Measurements from ENCODE around the gene AFDN. TPM values are rescaled to one million over a fixed set of nuclear protein-coding genes. Genes with fewer than 3 reads are reported as not detected.
"Not testable (repeated sequence)": the region's sequence is repeated elsewhere in the genome, so short reads cannot be mapped to it uniquely, and the experiment has no call there.

The AFDN gene
- polyA plus RNA-seq, 3 donors = 186 to 250 (median 186) TPM

DNA sequence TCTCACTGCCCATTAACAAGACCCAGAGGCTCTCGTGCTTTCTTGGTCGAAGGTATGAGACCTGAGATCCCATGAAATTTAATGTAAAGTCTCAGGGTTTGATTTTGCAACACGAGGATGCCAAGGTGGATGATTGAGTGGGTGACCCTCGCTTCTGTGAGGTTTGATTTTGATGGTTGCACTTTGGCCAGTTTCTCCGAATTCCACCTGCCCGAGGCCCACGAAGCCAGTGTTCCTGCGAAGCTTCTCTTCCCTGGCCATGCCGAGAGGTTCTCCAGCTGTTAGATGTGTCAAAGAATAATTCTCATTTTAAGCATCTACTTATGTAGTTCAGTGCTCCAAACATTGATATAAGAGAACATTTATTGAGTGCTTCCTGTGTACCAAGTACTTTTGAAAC is 170.9 kb downstream of the AFDN start, which contains the start of gene KIF25:
Gene KIF25 (plus strand): TSS at position 30 of the 400 bp plus-strand sequence. CDS start 31,915 bp downstream, outside the sequence.
- no peak for DNase-seq (ENCODE audit: extremely low read depth in 1 of 11, low read depth in 9 of 11, low spot score in 4 of 11)

GRCh38 chr6:167998215-167998614 is 171.5 kb downstream of the AFDN start:
- no peak for DNase-seq (ENCODE audit: extremely low read depth in 1 of 11, low read depth in 9 of 11, low spot score in 4 of 11)

DNA sequence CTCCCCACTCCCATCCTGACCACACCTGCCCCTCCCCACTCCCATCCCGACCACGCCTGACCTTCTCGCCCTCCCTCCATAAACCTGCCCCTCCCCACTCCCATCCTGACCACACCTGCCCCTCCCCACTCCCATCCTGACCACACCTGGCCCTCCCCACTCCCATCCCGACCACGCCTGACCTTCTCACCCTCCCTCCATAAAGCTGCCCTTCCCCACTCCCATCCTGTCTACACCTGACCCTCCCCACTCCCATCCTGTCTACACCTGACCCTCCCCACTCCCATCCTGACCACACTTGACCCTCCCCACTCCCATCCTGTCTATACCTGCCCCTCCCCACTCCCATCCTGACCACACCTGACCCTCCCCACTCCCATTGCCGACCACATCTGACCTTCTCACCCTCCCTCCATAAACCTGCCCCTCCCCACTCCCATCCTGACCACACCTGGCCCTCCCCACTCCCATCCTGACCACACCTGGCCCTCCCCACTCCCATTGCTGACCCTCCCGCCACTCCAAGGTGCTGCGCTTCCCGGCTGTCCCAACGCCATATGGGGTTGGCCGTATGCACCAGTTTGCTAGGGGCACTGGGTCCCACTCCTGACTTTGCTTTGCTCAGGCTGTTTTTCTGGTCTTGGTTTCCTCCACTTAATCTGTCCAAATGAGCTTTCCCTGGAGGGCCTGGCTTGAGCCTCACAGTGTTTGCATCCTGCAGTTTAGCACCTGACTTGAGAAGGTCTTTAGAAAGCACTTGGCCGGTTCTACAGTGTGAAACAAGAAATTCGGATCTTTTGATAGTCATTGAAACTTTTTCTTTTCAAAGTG is 173.7 kb downstream of the AFDN start:
- DNase-seq (ENCODE audit: extremely low read depth in 1 of 11, low read depth in 9 of 11, low spot score in 4 of 11) = no peak

DNA sequence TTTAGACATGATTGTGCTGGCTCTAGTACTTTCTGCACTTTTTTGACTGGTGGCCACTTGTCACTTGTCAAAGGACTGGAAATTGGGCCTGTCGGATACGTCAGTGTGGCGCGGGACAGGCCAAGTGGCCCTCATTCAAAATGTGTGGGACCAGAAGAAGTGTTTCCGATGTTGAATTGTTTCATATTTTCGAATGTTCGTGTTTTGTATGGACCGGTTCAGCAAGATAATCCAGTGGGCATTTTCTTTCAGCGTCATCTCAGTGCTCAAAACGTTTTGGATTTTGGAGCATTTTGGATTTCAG is 174.3 kb downstream of the AFDN start:
- no peak for DNase-seq (ENCODE audit: extremely low read depth in 1 of 11, low read depth in 9 of 11, low spot score in 4 of 11)

DNA sequence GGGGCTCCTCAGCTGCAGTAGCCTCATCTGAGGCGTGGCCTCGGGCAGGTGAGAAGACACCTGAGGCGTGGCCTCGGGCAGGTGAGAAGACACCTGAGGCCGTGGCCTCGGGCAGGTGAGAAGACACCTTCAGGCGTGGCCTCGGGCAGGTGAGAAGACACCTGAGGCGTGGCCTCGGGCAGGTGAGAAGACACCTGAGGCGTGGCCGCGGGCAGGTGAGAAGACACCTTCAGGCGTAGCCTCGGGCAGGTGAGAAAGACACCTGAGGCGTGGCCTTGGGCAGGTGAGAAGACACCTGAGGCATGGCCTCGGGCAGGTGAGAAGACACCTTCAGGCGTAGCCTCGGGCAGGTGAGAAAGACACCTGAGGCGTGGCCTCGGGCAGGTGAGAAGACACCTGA is 174.8 kb downstream of the AFDN start:
- DNase-seq (ENCODE audit: extremely low read depth in 1 of 11, low read depth in 9 of 11, low spot score in 4 of 11) = not testable (repeated sequence)

DNA sequence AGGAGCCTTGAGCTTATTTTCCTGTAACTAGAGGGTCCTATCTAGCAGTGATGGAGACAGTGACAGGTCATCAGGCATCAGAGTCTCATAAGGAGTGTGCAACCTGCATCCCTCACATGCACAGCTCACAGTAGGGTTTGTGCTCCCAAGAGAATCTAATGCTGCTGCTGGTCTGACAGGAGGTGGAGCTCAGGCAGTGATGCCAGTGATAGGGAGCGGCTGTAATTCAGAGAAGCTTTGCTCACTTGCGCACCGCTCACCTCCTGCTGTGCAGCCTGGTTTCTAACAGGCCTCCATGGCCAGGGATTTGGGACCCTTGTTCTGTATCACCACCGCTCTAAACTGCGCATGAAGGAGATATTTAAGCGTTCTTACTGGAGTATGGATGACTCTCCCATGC is 176.1 kb downstream of the AFDN start:
- no peak for DNase-seq (ENCODE audit: extremely low read depth in 1 of 11, low read depth in 9 of 11, low spot score in 4 of 11)

- DNase-seq (ENCODE audit: extremely low read depth in 1 of 11, low read depth in 9 of 11, low spot score in 4 of 11) = no peak
These were observed 177.3 kb downstream of the AFDN start for GRCh38 chr6:168004023-168004422.

DNA sequence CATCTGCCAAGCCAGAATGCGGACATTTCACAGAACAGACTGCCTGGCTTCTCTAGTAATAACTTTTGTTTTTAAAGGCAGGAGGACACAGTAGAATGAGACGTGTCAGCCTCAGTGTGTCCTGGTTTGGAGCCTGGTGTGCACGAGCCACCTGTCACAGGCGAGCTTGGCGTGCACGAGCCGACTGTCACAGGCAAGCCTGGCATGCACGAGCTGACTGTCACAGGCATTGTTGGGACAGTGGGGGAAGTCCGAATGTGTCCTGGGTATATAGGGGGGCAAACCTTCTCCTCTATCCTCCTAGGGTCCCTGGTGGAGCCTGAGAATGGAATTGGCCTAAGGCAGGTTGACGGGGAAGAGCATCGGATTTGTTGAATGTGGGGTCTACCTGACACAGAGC is 178.2 kb downstream of the AFDN start:
- DNase-seq (ENCODE audit: extremely low read depth in 1 of 11, low read depth in 9 of 11, low spot score in 4 of 11) = no peak

- no peak for DNase-seq (ENCODE audit: extremely low read depth in 1 of 11, low read depth in 9 of 11, low spot score in 4 of 11)
These were observed 179.1 kb downstream of the AFDN start for GRCh38 chr6:168005796-168006195.

DNA sequence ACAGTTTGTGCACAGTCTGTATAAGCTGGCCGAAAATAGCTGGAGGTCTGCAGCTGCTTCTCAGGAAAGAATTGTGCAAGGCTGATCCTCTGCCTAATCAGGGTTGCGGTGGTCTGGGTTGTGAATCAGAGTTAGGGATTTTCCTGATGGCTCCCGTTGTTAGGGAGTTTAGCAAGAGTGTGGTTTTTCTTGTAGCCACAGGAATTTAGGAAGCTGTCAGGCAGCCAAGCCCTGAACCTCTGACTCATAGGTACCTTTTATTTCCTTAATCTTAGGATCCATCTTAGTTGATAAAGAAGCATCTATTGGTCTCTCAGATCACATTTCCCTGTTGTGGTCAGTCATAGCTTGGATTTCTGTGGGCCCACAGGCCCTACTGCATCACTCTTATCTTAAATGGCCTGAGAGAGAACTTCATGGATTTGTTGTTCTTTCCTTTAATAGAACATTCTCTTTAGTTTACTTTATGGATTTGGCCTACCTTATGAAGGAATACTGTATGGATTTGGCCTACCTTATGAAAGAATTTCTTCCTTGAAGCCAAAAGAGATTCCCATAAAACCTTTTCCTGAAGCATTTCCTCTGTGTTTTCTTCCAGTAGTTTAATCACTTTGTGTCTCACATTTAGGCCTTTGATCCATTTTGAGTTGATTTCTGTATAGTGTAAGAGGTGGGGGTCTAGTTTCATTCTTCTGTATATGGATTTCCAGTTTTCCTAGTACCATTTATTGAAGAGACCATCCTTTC is 181.1 kb downstream of the AFDN start:
- DNase-seq (ENCODE audit: extremely low read depth in 1 of 11, low read depth in 9 of 11, low spot score in 4 of 11) = no peak

DNA sequence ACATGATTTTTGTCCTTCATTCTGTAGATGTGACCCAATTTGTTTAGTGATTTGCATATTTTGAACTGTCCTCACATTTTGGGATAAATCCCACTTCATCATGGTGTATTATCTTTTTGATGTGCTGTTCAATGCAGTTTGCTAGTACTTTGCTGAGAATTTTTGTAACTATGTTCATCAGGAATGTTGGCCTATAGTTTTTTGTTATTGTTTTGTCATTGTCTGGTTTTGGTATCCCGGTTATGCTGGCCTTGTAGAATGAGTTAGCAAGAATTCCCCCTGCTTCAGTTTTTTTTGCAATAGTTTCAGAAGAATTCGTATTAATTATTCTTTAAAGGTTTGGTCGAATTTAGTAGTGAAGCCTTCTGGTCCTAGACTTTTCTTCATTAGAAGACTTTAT is 182.6 kb downstream of the AFDN start:
- no peak for DNase-seq (ENCODE audit: extremely low read depth in 1 of 11, low read depth in 9 of 11, low spot score in 4 of 11)

- DNase-seq (ENCODE audit: extremely low read depth in 1 of 11, low read depth in 9 of 11, low spot score in 4 of 11) = no peak
These were observed 184.6 kb downstream of the AFDN start for GRCh38 chr6:168011291-168011690.

- no peak for DNase-seq (ENCODE audit: extremely low read depth in 1 of 11, low read depth in 9 of 11, low spot score in 4 of 11)
These were observed 185.9 kb downstream of the AFDN start for GRCh38 chr6:168012431-168013249.

DNA sequence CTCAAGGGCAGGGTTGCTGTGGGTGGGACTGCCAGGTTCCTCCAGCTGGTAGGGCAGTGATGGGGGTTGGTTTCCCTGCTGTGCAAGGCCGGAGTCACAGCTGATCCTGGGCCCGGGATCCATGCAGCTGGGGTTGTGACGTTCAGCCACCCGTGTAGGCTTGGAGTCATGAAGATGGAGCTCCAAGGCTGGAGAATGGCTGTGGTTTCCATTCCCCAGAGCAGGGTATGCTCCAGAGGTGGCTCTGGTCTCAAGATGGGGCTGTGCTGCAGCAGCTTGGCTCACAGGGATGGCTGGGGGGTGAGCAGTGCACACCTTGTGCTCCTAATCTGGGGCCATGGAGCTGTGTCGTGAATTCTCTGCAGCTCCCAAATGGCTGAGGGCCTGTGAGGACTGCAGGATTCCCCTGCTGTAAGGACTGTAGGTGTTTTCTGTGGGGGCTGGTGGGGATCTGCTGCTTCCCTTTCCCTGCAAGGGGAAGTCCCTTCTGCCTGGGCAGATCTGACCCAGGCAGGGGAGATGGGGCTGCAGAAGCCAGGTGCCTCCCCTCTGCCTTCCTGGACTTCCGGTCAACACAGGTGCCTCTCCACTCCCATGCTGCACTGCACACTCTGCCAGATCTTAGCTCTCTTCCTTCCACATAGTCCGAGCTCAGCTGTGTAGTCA is 186.7 kb downstream of the AFDN start:
- DNase-seq (ENCODE audit: extremely low read depth in 1 of 11, low read depth in 9 of 11, low spot score in 4 of 11) = no peak

GRCh38 chr6:168014428-168014827 is 187.7 kb downstream of the AFDN start:
- no peak for DNase-seq (ENCODE audit: extremely low read depth in 1 of 11, low read depth in 9 of 11, low spot score in 4 of 11)

DNA sequence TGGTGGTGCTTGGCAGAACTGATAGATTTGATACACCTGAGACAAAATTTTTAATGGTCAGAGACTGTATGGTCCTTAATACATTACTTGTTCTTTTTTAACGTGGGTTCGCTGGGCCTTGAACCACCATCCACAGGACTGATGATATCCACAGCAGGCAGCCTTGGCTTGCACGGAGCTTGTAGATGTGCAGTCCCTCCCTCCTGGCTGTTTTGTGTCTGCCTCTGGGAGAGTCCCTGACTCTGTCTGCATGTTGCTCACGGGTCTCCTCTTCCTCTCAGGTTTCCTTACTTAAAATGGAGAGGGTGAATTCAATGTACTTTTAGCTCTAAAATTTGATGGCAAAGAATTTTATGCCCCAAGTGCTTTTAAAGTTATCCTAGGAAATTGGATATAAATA is 188.3 kb downstream of the AFDN start:
- DNase-seq (ENCODE audit: extremely low read depth in 1 of 11, low read depth in 9 of 11, low spot score in 4 of 11) = no peak

DNA sequence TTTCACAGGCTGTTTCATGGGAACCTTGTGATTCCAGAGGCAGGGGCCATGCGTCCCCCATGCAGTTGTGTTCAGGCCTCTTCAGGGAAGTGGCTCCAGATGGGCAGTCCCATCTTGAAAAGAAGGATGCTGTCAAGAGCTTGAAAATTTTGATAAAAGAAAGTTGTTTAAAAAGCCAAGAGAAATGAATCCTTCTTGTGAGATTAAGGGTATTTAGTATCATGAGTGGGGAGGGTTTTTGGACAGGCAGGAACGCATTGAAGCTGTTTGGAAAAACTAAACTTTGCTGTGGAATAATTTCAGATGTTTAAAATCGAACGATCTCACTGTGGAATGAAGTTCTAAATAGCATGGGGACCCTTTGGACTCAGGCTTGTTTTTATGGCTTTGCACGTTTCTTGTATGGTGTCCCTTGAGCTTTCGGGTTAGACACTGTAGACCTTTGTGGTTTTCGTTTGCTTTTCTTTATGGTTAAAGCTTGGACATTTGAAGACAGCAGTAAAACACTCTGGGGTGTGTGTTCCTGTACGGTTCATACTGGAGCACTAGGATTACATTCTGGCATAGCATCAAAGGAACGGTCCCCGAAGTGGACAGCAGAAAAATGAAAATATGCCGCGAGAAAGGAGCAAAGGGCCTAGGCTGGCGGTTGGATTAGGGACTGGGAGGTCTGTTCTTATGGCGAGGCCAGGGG is 188.9 kb downstream of the AFDN start:
- peak in 3 of 11 donors; percentile 39 to 53 (median 43) for DNase-seq (ENCODE audit: extremely low read depth in 1 of 11, low read depth in 9 of 11, low spot score in 4 of 11)

DNA sequence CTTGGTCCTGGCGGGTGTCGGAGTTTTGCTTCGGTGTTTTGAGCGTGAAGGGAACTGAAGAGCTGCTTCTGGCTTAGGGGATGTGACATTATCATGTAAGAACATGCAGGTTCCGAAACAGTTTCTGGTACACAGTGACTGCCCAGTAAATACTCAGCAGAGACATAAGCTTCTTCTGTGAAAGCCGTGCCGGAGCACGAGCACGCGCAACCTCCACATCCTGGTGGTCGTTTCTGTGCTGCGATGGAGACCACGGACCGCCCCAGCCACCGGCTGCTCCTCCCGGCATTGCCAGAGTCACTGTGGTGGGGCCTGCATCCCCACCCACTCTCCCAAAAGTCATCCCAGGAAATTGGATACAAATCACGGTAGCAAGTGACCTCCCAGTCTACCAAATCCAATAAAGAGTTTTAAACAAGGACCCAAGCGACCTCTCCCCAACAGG is 189.5 kb downstream of the AFDN start:
- no peak for DNase-seq (ENCODE audit: extremely low read depth in 1 of 11, low read depth in 9 of 11, low spot score in 4 of 11)
